ENCODE measurements around the gene SCRT2.

SCRT2 gene

GRCh38 chr20:671252-672030 lies 4.2 kb downstream of the SCRT2 start:
- no peak overlapping the region for H3K27ac ChIP-seq (ENCODE audit: low read length)
- ATAC-seq (ENCODE audit: insufficient read depth, low read depth): no peak
- no peaks in the 10 kb centered on the region for H3K4me1 ChIP-seq (ENCODE audit: insufficient read depth, low read length)
- H3K4me3 ChIP-seq (ENCODE audit: low read depth in 1 of 2, low read length in 2 of 2): no peak overlapping the region
- H3K4me2 ChIP-seq (ENCODE audit: insufficient read depth, low read length): no peak overlapping the region
- H2AFZ ChIP-seq (ENCODE audit: low read depth, low read length): no peak overlapping the region
- no peak for DNase-seq
- no peaks in the 10 kb centered on the region for H3K79me2 ChIP-seq (ENCODE audit: insufficient read depth, low read length)
- H4K20me1 ChIP-seq (ENCODE audit: insufficient read depth, low read length): peaks cover 2% of the 10 kb centered on the region
- no peak overlapping the region for H3K9ac ChIP-seq (ENCODE audit: low read depth, low read length)
- H3K9me3 ChIP-seq (ENCODE audit: insufficient read depth, low read length, severe bottlenecking): no peaks in the 10 kb centered on the region
- TF ChIP-seq EZH2 (IDR thresholded peaks at IDR 0.05; ENCODE audit: borderline replicate concordance, low read depth, low read length, severe bottlenecking) (no peak), CTCF (IDR thresholded peaks at IDR 0.05; ENCODE audit: borderline replicate concordance, extremely low read depth, low read length, poor library complexity, severe bottlenecking) (no peak)
- H3K36me3 ChIP-seq (ENCODE audit: insufficient read depth, low read length): no peaks in the 10 kb centered on the region
- H3K27me3 ChIP-seq (ENCODE audit: insufficient read depth, low read length, poor library complexity): peaks cover 36% of the 10 kb centered on the region

- H3K36me3 ChIP-seq (ENCODE audit: insufficient read depth, low read length): no peaks in the 10 kb centered on the region
- H3K27me3 ChIP-seq (ENCODE audit: insufficient read depth, low read length, poor library complexity): peaks cover 36% of the 10 kb centered on the region
- H3K9me3 ChIP-seq (ENCODE audit: insufficient read depth, low read length, severe bottlenecking): no peaks in the 10 kb centered on the region
- no peak overlapping the region for H2AFZ ChIP-seq (ENCODE audit: low read depth, low read length)
- no peak overlapping the region for H3K4me3 ChIP-seq (ENCODE audit: low read depth in 1 of 2, low read length in 2 of 2)
- ATAC-seq (ENCODE audit: insufficient read depth, low read depth) (no peak), DNase-seq (no peak)
- H3K4me2 ChIP-seq (ENCODE audit: insufficient read depth, low read length): no peak overlapping the region
- H3K79me2 ChIP-seq (ENCODE audit: insufficient read depth, low read length): no peaks in the 10 kb centered on the region
- no peak for TF ChIP-seq EZH2 (IDR thresholded peaks at IDR 0.05; ENCODE audit: borderline replicate concordance, low read depth, low read length, severe bottlenecking)
- no peak for TF ChIP-seq CTCF (IDR thresholded peaks at IDR 0.05; ENCODE audit: borderline replicate concordance, extremely low read depth, low read length, poor library complexity, severe bottlenecking)
- H3K27ac ChIP-seq (ENCODE audit: low read length): no peak overlapping the region
- H4K20me1 ChIP-seq (ENCODE audit: insufficient read depth, low read length): peaks cover 2% of the 10 kb centered on the region
- H3K9ac ChIP-seq (ENCODE audit: low read depth, low read length): no peak overlapping the region
- H3K4me1 ChIP-seq (ENCODE audit: insufficient read depth, low read length): no peaks in the 10 kb centered on the region
Measured at GRCh38 chr20:669573-669972, 6.0 kb downstream of the SCRT2 start.

GRCh38 chr20:668638-669037 lies 7.0 kb downstream of the SCRT2 start:
- no peak for TF ChIP-seq EZH2 (IDR thresholded peaks at IDR 0.05; ENCODE audit: borderline replicate concordance, low read depth, low read length, severe bottlenecking)
- no peak for TF ChIP-seq CTCF (IDR thresholded peaks at IDR 0.05; ENCODE audit: borderline replicate concordance, extremely low read depth, low read length, poor library complexity, severe bottlenecking)
- DNase-seq: no peak
- ATAC-seq (ENCODE audit: insufficient read depth, low read depth): no peak

More at GRCh38 chr20:668638-669037, 7.0 kb downstream of the SCRT2 start:
- no peaks in the 10 kb centered on the region for H3K4me1 ChIP-seq (ENCODE audit: insufficient read depth, low read length)
- no peak overlapping the region for H3K4me3 ChIP-seq (ENCODE audit: low read depth in 1 of 2, low read length in 2 of 2)
- H3K9me3 ChIP-seq (ENCODE audit: insufficient read depth, low read length, severe bottlenecking): no peaks in the 10 kb centered on the region
- no peak overlapping the region for H3K4me2 ChIP-seq (ENCODE audit: insufficient read depth, low read length)
- no peak overlapping the region for H3K9ac ChIP-seq (ENCODE audit: low read depth, low read length)
- H2AFZ ChIP-seq (ENCODE audit: low read depth, low read length): no peak overlapping the region
- peaks cover 2% of the 10 kb centered on the region for H4K20me1 ChIP-seq (ENCODE audit: insufficient read depth, low read length)
- H3K27me3 ChIP-seq (ENCODE audit: insufficient read depth, low read length, poor library complexity): peaks cover 32% of the 10 kb centered on the region
- H3K79me2 ChIP-seq (ENCODE audit: insufficient read depth, low read length): no peaks in the 10 kb centered on the region
- no peaks in the 10 kb centered on the region for H3K36me3 ChIP-seq (ENCODE audit: insufficient read depth, low read length)
- H3K27ac ChIP-seq (ENCODE audit: low read length): no peak overlapping the region

All from DND-41 (cell line).